A549 (cell line): Measurements from ENCODE around the gene RPH3AL. TPM values are rescaled to one million over a fixed set of nuclear protein-coding genes. Genes with fewer than 3 reads are reported as not detected.

Source experiments
- ATAC-seq, 2 experiments: fragments of 200-7000 bp in 1 of 2; fragments of >200 bp in 1 of 2; cut with Nextera tagmentation in 1 of 2; cut with Tn5 transposase in 1 of 2; 3 replicates each; pipeline versions ENCODE4 v1.8.0 to v1.9.1; 2018 to 2020; ENCODE audit warnings: mild to moderate bottlenecking in 1 of 2, moderate library complexity in 1 of 2
- CTCF ChIA-PET: fragments of 300-600 bp; sonication (Branson Sonifier 250); formaldehyde crosslinking; extraction: SDS; loops from one replicate; lab custom pipeline; 2021; ENCODE audit warnings: antibody characterized with exemption, inconsistent platforms; lab: Yijun Ruan, JAX
- POLR2A ChIA-PET: fragments of 350-600 bp; formaldehyde crosslinking; extraction: SDS; loops from one replicate; lab custom pipeline; 2021; ENCODE audit warnings: antibody characterized with exemption, inconsistent platforms; lab: Yijun Ruan, JAX
- DNase-seq, 2 experiments: peaks; one replicate each; pipeline versions ENCODE4 v3.0.0 to v3.0.0-alpha.2; 2011 to 2016; ENCODE audit warnings: low read depth in 1 of 2, low spot score in 1 of 2
- FAIRE-seq: peaks from 2 replicates; lab custom pipeline; 2011; peaks lifted over from hg19 to GRCh38; lab: Jason Lieb, UNC
- H3K27ac ChIP-seq, 2 experiments: fragments of >200 bp; sonication (Bioruptor Twin); formaldehyde crosslinking; 3 replicates each; pipeline ENCODE4 v1.5.1; 2016 to 2017
- H3K4me1 ChIP-seq: fragments of >200 bp; sonication (Bioruptor Twin); formaldehyde crosslinking; 3 replicates; pipeline ENCODE4 v1.6.1; 2016
- H3K4me2 ChIP-seq: fragments of >200 bp; sonication (Bioruptor Twin); formaldehyde crosslinking; 3 replicates; pipeline ENCODE4 v1.6.1; 2016
- H3K4me3 ChIP-seq: fragments of >200 bp; sonication (Bioruptor Twin); formaldehyde crosslinking; 3 replicates; pipeline ENCODE4 v1.5.1; 2016
- H3K9me3 ChIP-seq: fragments of >200 bp; sonication (Bioruptor Twin); formaldehyde crosslinking; 3 replicates; pipeline ENCODE4 v1.6.1; 2016
- BHLHE40 ChIP-seq: IDR thresholded peaks from 2 replicates; pipeline ENCODE4 v1.6.1; 2012; ENCODE audit warnings: low read depth, low read length, inconsistent platforms
- CEBPB ChIP-seq, 2 experiments: fragments of >200 bp in 1 of 2; sonication (Bioruptor Twin) in 1 of 2; formaldehyde crosslinking in 1 of 2; IDR thresholded peaks; 2 replicates each; pipeline ENCODE4 v1.6.1; 2012 to 2016
- EHMT2 ChIP-seq: fragments of 200-600 bp; sonication (generic); IDR thresholded peaks from 2 replicates; pipeline ENCODE4 v1.6.1; 2016; ENCODE audit warnings: antibody characterized with exemption, low read depth, mild to moderate bottlenecking, moderate library complexity
- HDAC2 ChIP-seq: fragments of 200-600 bp; sonication (generic); IDR thresholded peaks from 2 replicates; pipeline ENCODE4 v1.6.1; 2016
- JUN ChIP-seq, 2 experiments: fragments of >200 bp; sonication (Bioruptor Twin); formaldehyde crosslinking; IDR thresholded peaks; 2 replicates in 1 of 2; 3 replicates in 1 of 2; pipeline ENCODE4 v1.6.1; 2016 to 2017
- KDM5A ChIP-seq: fragments of 200-600 bp; sonication (generic); IDR thresholded peaks from 2 replicates; pipeline ENCODE4 v1.6.1; 2016; ENCODE audit warnings: antibody characterized with exemption, mild to moderate bottlenecking
- POLR2A ChIP-seq: IDR thresholded peaks from 2 replicates; pipeline ENCODE4 v1.6.1; 2012; ENCODE audit warnings: mild to moderate bottlenecking, low read length
- RARB ChIP-seq: fragments of 250-450 bp; sonication (Bioruptor Pico); IDR thresholded peaks from 2 replicates; pipeline ENCODE4 v1.8.0; 2021; ENCODE audit warnings: mild to moderate bottlenecking, moderate library complexity
- RFX5 ChIP-seq: fragments of 450-650 bp; IDR thresholded peaks from 2 replicates; pipeline ENCODE4 v1.7.1; 2014; ENCODE audit warnings: antibody characterized with exemption, mild to moderate bottlenecking, moderate library complexity
- TFCP2L1 ChIP-seq: fragments of 250-450 bp; sonication (Bioruptor Pico); IDR thresholded peaks from 2 replicates; pipeline ENCODE4 v1.5.0; 2021; ENCODE audit warnings: mild to moderate bottlenecking
- WGBS: methylation state at CpG from one replicate; pipeline ENCODE4 v1.1.6; 2017; ENCODE audit errors: missing lambda C conversion rate; 5-methylcytosine and 5-hydroxymethylcytosine counted together
- polyA plus RNA-seq, 4 experiments: library from polyadenylated mRNA; depleted of rRNA in 3 of 4; stranded (reverse); fragments of >200 nt; fragmentation: RNase III in 1 of 4; extraction: RNeasy Plus Mini Kit Qiagen cat#74134 plus additional on column Dnase treatment in 1 of 4; gene quantifications; 2 replicates in 3 of 4; 3 replicates in 1 of 4; pipeline ENCODE4 v1.2.3, GENCODE V29; 2011 to 2017
- TF ChIP-seq, protein P1 (sequence below): IDR thresholded peaks from 2 replicates; pipeline ENCODE4 v1.6.1; 2012; ENCODE audit warnings: low read depth, borderline replicate concordance
- TF ChIP-seq, protein P2 (sequence below): fragments of 150-350 bp; IDR thresholded peaks from 2 replicates; pipeline ENCODE4 v1.6.1; 2014; ENCODE audit warnings: low read depth, mild to moderate bottlenecking, low read length
- TF ChIP-seq, protein P3 (sequence below): IDR thresholded peaks from 2 replicates; pipeline ENCODE4 v1.6.1; 2012
- TF ChIP-seq, protein P4 (sequence below): fragments of 250-450 bp; sonication (Bioruptor Pico); IDR thresholded peaks from 2 replicates; pipeline ENCODE4 v1.5.0; 2021; ENCODE audit warnings: mild to moderate bottlenecking, moderate library complexity, borderline replicate concordance

The RPH3AL gene
- polyA plus RNA-seq, 2 of the 4 experiments (the other 2 are of a cell fraction), result 23.3 to 31.1 TPM

DNA sequence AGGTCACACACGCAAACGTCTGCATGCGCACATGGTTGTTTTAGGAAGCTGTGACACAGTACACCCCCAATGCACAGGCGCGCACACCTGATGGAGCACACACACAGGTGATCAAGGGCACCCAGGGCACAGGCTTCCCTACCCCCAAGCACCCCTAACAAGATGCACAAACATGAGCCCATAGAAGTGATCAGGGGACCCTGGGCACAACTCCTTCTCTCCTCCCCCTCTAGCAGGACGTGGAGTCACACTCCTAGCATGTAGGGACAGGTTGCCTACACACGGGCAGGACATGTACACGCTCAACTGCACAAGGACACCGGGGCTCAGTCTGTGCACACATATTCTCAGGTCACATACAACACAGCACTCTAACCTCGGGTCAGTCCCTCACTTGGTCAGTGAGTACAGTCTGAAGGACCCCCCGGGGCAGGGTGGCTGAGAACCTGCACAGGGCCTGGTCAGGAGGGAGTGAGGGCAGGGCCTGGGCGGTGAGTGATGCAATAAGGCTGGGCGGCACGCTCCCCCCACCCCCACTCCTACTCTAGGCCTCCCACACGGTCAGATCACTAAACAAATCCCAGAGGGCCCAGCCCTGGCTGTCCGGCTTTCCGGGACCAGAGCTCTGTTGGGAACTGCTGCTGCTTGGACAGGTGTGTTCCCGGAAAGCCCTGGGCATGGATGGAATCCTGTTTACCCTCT, 170.4 kb downstream of the RPH3AL start:
- POLR2A ChIA-PET, result no interaction called here
- Histone ChIP-seq H3K4me2 (peak overlapping the region; percentile 98), H3K27ac (no peak overlapping the region; a peak in 1 of 6 replicates), H3K4me3 (peak overlapping the region; percentile 58; the same call in 2 of the 3 replicates), H3K9me3 (no peaks in the 10 kb centered on the region), H3K4me1 (peaks cover 11% of the 10 kb centered on the region; the same call in 1 of the 3 replicates)
- CTCF ChIA-PET, result interaction anchor here (0.6 to 2.2 kb wide), 3 partner anchors 14 to 547 kb away, joined by 3 to 12 read pairs (median 4); no protein-coding TSS in a partner anchor
- FAIRE-seq (no peak), DNase-seq (no peak), ATAC-seq (no peak; a peak in 2 of 6 replicates)
- TF ChIP-seq CEBPB (IDR thresholded peaks at IDR 0.05), result 0 out of 4 replicates have a peak, but pooled peaks of 1 of the 2 experiments have one; percentile 29
- no peak for TF ChIP-seq BHLHE40
- TF ChIP-seq, protein P1, sequence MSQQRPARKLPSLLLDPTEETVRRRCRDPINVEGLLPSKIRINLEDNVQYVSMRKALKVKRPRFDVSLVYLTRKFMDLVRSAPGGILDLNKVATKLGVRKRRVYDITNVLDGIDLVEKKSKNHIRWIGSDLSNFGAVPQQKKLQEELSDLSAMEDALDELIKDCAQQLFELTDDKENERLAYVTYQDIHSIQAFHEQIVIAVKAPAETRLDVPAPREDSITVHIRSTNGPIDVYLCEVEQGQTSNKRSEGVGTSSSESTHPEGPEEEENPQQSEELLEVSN, result no peak
- TF ChIP-seq, protein P2, sequence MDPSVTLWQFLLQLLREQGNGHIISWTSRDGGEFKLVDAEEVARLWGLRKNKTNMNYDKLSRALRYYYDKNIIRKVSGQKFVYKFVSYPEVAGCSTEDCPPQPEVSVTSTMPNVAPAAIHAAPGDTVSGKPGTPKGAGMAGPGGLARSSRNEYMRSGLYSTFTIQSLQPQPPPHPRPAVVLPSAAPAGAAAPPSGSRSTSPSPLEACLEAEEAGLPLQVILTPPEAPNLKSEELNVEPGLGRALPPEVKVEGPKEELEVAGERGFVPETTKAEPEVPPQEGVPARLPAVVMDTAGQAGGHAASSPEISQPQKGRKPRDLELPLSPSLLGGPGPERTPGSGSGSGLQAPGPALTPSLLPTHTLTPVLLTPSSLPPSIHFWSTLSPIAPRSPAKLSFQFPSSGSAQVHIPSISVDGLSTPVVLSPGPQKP, result no peak
- TF ChIP-seq, protein P3, sequence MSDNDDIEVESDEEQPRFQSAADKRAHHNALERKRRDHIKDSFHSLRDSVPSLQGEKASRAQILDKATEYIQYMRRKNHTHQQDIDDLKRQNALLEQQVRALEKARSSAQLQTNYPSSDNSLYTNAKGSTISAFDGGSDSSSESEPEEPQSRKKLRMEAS, result no peak
- 76% methylated on average over 17 of the region's 18 CpGs for WGBS

DNA sequence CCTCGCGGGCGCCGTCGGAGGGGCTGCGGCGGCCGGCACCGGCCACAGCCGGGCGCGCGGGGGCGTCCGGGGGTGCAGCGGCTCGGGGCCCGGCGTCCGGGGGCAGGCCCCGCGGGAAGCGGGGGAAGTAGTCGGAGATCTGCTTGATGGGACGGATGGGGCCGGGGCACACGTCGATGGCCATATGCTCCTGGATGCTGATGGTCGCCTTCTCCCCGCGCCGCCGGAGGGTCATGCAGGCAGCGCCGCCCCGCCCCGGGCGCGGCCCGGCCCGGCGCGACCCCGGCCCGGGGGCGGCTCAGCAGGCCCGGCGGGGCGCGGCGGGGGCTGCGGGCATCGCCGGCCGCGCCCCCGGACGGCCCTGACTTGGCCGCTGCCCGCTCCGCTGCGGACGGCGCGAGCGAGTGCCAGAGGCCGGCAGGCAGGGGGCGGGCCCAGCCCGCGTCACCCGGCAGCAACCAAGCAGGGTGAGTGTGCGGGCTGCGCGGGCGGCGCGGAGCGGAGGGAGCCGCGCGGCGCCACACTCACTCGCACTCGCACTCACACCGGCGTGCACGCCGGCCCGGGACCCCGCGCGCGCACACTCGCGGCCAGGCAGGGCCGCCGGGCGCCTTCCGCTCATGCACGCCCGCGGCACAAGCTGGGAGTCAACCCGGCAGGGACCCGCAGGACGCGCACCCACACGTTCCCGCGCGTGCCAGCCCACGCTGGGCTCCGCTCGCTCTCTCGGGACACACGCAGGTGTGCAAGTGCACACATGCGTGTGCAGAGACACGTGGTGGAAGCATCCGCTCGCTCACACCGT, 171.2 kb downstream of the RPH3AL start, which contains the start of gene DOC2B:
DOC2B (minus strand) TSS at position 406 of the 805 bp plus-strand sequence; CDS start at position 235, 171 bp downstream.
- TF ChIP-seq RFX5, result no peak
- 0 out of 2 replicates have a peak, but pooled peaks have one; percentile 22 for TF ChIP-seq POLR2A
- no peak for TF ChIP-seq KDM5A
- no peak for TF ChIP-seq EHMT2
- TF ChIP-seq JUN (IDR thresholded peaks at IDR 0.05), result peak in 1 of 2 experiments; percentile 43; a peak in 1 of 5 replicates
- TF ChIP-seq, protein P4, sequence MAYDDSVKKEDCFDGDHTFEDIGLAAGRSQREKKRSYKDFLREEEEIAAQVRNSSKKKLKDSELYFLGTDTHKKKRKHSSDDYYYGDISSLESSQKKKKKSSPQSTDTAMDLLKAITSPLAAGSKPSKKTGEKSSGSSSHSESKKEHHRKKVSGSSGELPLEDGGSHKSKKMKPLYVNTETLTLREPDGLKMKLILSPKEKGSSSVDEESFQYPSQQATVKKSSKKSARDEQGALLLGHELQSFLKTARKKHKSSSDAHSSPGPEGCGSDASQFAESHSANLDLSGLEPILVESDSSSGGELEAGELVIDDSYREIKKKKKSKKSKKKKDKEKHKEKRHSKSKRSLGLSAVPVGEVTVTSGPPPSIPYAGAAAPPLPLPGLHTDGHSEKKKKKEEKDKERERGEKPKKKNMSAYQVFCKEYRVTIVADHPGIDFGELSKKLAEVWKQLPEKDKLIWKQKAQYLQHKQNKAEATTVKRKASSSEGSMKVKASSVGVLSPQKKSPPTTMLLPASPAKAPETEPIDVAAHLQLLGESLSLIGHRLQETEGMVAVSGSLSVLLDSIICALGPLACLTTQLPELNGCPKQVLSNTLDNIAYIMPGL (CRISPR knock-in tag), result no peak
- TF ChIP-seq TFCP2L1 (CRISPR knock-in tag), result no peak
- TF ChIP-seq, all 56 proteins: peak for 2
- peaks cover 11% of the 10 kb centered on the region; the same call in 1 of the 3 replicates for H3K4me1 ChIP-seq
- no peaks in the 10 kb centered on the region for H3K9me3 ChIP-seq
- H3K4me3 ChIP-seq, result peak within 1 kb of the TSS; percentile 58
- ChIA-PET POLR2A (no interaction called here), CTCF (interaction anchor here (0.5 to 0.6 kb wide), 2 partner anchors 51 to 548 kb away, joined by 3 to 4 read pairs; no protein-coding TSS in a partner anchor)
- FAIRE-seq (no peak), DNase-seq (peak in 1 of 2 experiments; percentile 80), ATAC-seq (peak; percentile 70 to 78)
- H3K27ac ChIP-seq, result peak within 1 kb of the TSS; percentile 38 to 76; a peak in 5 of 6 replicates
- WGBS, result 41% methylated on average over 42 of the region's 120 CpGs
- peak within 1 kb of the TSS; percentile 98 for H3K4me2 ChIP-seq

DNA sequence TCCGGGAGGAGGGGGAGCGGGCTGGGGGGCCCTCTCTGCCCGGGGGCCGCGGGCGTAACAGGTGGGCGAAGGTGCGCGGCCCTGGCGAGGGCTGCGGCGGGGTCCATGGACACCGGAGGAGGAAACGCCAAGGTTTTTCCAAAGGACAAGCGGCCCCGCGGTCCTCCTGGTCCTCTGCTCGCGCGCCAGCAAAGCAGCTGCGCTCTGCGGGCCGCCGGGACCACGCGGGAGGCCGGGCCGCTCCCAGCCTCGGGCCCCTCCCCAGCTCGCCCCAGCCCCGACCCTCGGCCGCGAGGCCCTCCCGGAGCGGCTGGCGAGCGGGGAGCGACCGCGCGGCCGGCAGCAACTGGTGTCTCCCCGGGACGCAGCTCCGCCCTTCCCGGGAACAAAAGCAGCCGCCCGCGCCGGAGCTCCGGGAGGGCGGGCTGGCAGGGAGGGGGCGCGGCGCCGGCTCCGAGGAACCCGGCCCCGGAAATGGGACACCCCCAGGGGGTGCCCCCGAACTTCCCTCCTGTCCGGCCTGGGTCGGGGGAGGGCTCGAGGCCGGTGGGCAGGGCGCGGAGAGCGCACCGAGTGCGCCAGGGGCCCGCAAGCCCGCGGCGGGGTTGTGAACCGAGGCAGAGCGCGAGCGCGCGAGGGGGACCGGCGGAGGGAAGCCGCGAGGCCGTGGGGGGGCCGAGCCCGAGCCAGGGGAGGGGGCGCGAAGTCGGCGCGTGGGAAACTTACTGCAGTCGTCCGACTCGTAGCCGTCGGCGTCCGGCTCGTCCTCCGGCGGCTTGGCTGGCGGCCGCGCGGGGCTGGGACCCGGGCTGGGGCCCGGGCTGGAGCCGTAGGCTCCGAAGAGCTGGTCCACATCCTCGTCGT, 172.0 kb downstream of the RPH3AL start:
- peak overlapping the region; percentile 38 to 76; a peak in 5 of 6 replicates for H3K27ac ChIP-seq
- DNase-seq (no peak), ATAC-seq (peak in 1 of 2 experiments; percentile 11; a peak in 2 of 6 replicates), FAIRE-seq (no peak)
- H3K9me3 ChIP-seq, result no peaks in the 10 kb centered on the region
- CTCF ChIA-PET, result interaction anchor here (0.5 kb wide), 1 partner anchor 50 kb away, joined by 3 read pairs; no protein-coding TSS in a partner anchor
- POLR2A ChIA-PET, result interaction anchor here (0.7 kb wide), 1 partner anchor 24 kb away, joined by 3 read pairs; no protein-coding TSS in a partner anchor
- WGBS, result 15% methylated on average over 27 of the region's 112 CpGs
- H3K4me1 ChIP-seq, result peaks cover 11% of the 10 kb centered on the region; the same call in 1 of the 3 replicates
- peak overlapping the region; percentile 98 for H3K4me2 ChIP-seq
- peak overlapping the region; percentile 58 for H3K4me3 ChIP-seq
- no peak for TF ChIP-seq RARB (CRISPR knock-in tag)
- TF ChIP-seq HDAC2, result 0 out of 2 replicates have a peak, but pooled peaks have one; percentile 64
- no peak; a peak in 1 of 5 replicates for TF ChIP-seq JUN (IDR thresholded peaks at IDR 0.05)
